SK-N-SH (cell line): ENCODE measurements around the gene FAT3. TPM values are rescaled to one million over a fixed set of nuclear protein-coding genes. Genes with fewer than 3 reads are reported as not detected.

Source experiments
- CTCF ChIA-PET: fragments of 300-600, 350-600 bp; formaldehyde crosslinking; extraction: SDS; loops from one replicate; lab custom pipeline; 2021; lab: Yijun Ruan, JAX
- POLR2A ChIA-PET: fragments of 350-600 bp; sonication (Branson Sonifier 250); formaldehyde crosslinking; extraction: SDS; loops from one replicate; lab custom pipeline; 2020; ENCODE audit warnings: antibody characterized with exemption, inconsistent platforms; lab: Yijun Ruan, JAX
- DNase-seq: peaks from one replicate; pipeline ENCODE4 v3.0.0; 2012
- H2AFZ ChIP-seq: fragments of 200-600 bp; sonication (generic); 2 replicates; pipeline ENCODE4 v1.8.1; 2016; ENCODE audit warnings: antibody characterized with exemption, mild to moderate bottlenecking, low read depth
- H3F3A ChIP-seq: fragments of 200-600 bp; sonication (generic); replicated peaks from 2 replicates; pipeline ENCODE3; 2016; ENCODE audit warnings: antibody characterized with exemption, mild to moderate bottlenecking; ENCODE audit not compliant: insufficient read depth
- H3K27ac ChIP-seq, 2 experiments: fragments of 200-500 bp in 1 of 2; fragments of 200-600 bp in 1 of 2; sonication (Bioruptor generic) in 1 of 2; sonication (generic), shearing (Covaris generic) in 1 of 2; 2 replicates each; pipeline versions ENCODE4 v1.5.1 to v1.6.1; 2014 to 2016; ENCODE audit warnings: low read depth in 2 of 2, inconsistent platforms in 1 of 2, low read length in 1 of 2, mild to moderate bottlenecking in 1 of 2, mixed read lengths in 1 of 2
- H3K27me3 ChIP-seq: fragments of 200-600 bp; sonication (generic), shearing (Covaris generic); 2 replicates; pipeline ENCODE4 v1.6.1; 2016; ENCODE audit warnings: mixed run types; ENCODE audit not compliant: insufficient read depth
- H3K36me3 ChIP-seq, 2 experiments: fragments of 200-500 bp in 1 of 2; fragments of 200-600 bp in 1 of 2; sonication (Bioruptor generic) in 1 of 2; sonication (generic) in 1 of 2; replicated peaks in 1 of 2; 2 replicates each; pipeline versions ENCODE3 to v1.5.1; 2014 to 2016; ENCODE audit warnings: low read length in 1 of 2, mild to moderate bottlenecking in 1 of 2; ENCODE audit not compliant: insufficient read depth in 2 of 2, control insufficient read depth in 1 of 2
- H3K4me1 ChIP-seq, 2 experiments: fragments of 200-500 bp in 1 of 2; fragments of 200-600 bp in 1 of 2; sonication (Bioruptor generic) in 1 of 2; sonication (generic), shearing (Covaris generic) in 1 of 2; 2 replicates each; pipeline versions ENCODE4 v1.5.1 to v1.6.1; 2014 to 2016; ENCODE audit warnings: low read depth in 1 of 2, low read length in 1 of 2, mixed run types in 1 of 2; ENCODE audit not compliant: insufficient read depth in 2 of 2, control insufficient read depth in 1 of 2
- H3K4me2 ChIP-seq: fragments of 200-600 bp; sonication (generic), shearing (Covaris generic); 2 replicates; pipeline ENCODE4 v1.6.1; 2017; ENCODE audit warnings: mixed run types
- H3K4me3 ChIP-seq, 2 experiments: fragments of 200-500 bp in 1 of 2; fragments of 200-600 bp in 1 of 2; sonication (Bioruptor generic) in 1 of 2; sonication (generic), shearing (Covaris generic) in 1 of 2; 2 replicates each; pipeline versions ENCODE4 v1.5.1 to v1.8.1; 2014 to 2016; ENCODE audit warnings: low read depth in 2 of 2, inconsistent platforms in 1 of 2, low read length in 1 of 2, mild to moderate bottlenecking in 1 of 2, mixed read lengths in 1 of 2, moderate library complexity in 1 of 2
- H3K79me2 ChIP-seq: fragments of 200-600 bp; sonication (generic); 2 replicates; pipeline ENCODE4 v1.8.1; 2017; ENCODE audit warnings: mild to moderate bottlenecking; ENCODE audit not compliant: insufficient read depth
- H3K9ac ChIP-seq: fragments of 200-600 bp; sonication (generic); 2 replicates; pipeline ENCODE4 v1.6.1; 2017; ENCODE audit warnings: mixed run types
- H3K9me2 ChIP-seq: fragments of 200-600 bp; sonication (generic); 2 replicates; pipeline ENCODE4 v1.6.1; 2017; ENCODE audit warnings: mixed run types
- H3K9me3 ChIP-seq: fragments of 200-600 bp; sonication (generic); 2 replicates; pipeline ENCODE4 v1.6.1; 2017; ENCODE audit warnings: mixed run types, mild to moderate bottlenecking, moderate library complexity
- H4K20me1 ChIP-seq: fragments of 200-600 bp; sonication (generic); 2 replicates; pipeline ENCODE4 v1.6.1; 2017; ENCODE audit warnings: mild to moderate bottlenecking, mixed run types; ENCODE audit not compliant: insufficient read depth
- EZH2phosphoT487 ChIP-seq: fragments of 200-600 bp; sonication (generic); IDR thresholded peaks from 2 replicates; pipeline ENCODE4 v1.6.1; 2017; ENCODE audit warnings: low read depth, mixed run types, mild to moderate bottlenecking, antibody characterized with exemption, moderate library complexity, borderline replicate concordance
- FOSL2 ChIP-seq: IDR thresholded peaks from 2 replicates; pipeline ENCODE4 v1.4.0; 2012; ENCODE audit warnings: low read depth, mild to moderate bottlenecking, moderate library complexity, borderline replicate concordance
- FOXJ3 ChIP-seq: sonication (generic); formaldehyde crosslinking; IDR thresholded peaks from 2 replicates; pipeline ENCODE4 v1.5.1; 2020; ENCODE audit warnings: mild to moderate bottlenecking, missing genetic modification reagents
- FOXM1 ChIP-seq: IDR thresholded peaks from 2 replicates; pipeline ENCODE4 v1.4.0; 2012; ENCODE audit warnings: low read depth, mild to moderate bottlenecking
- GATA2 ChIP-seq: sonication (generic); formaldehyde crosslinking; IDR thresholded peaks from 2 replicates; pipeline ENCODE4 v1.5.0; 2020; ENCODE audit warnings: mild to moderate bottlenecking, missing genetic modification reagents
- IRF3 ChIP-seq: fragments of 150-350 bp; IDR thresholded peaks from 2 replicates; pipeline ENCODE4 v1.6.1; 2016; ENCODE audit warnings: mild to moderate bottlenecking, low read depth, low read length
- MAX ChIP-seq: IDR thresholded peaks from 2 replicates; pipeline ENCODE4 v1.4.0; 2012; ENCODE audit warnings: low read depth
- NFIC ChIP-seq: IDR thresholded peaks from 2 replicates; pipeline ENCODE4 v1.4.0; 2012; ENCODE audit warnings: borderline replicate concordance
- NRF1 ChIP-seq: IDR thresholded peaks from 2 replicates; pipeline ENCODE4 v1.6.1; 2012; ENCODE audit warnings: low read depth, mild to moderate bottlenecking, low read length
- POLR2AphosphoS5 ChIP-seq: IDR thresholded peaks from 2 replicates; pipeline ENCODE4 v1.6.1; 2012; ENCODE audit warnings: low read depth, low read length
- RAD21 ChIP-seq: IDR thresholded peaks from 2 replicates; pipeline ENCODE4 v1.6.1; 2012; ENCODE audit warnings: mild to moderate bottlenecking, low read length
- RCOR1 ChIP-seq: fragments of 150-350 bp; IDR thresholded peaks from 2 replicates; pipeline ENCODE4 v1.6.1; 2017; ENCODE audit warnings: antibody characterized with exemption, low read length
- REST ChIP-seq: IDR thresholded peaks from 2 replicates; pipeline ENCODE4 v1.6.1; 2012; ENCODE audit warnings: mild to moderate bottlenecking, low read depth, low read length, moderate library complexity
- RFX5 ChIP-seq: IDR thresholded peaks from 2 replicates; pipeline ENCODE4 v1.6.1; 2012; ENCODE audit warnings: mild to moderate bottlenecking, improper control_type of control experiment, low read length
- SMC3 ChIP-seq: IDR thresholded peaks from 2 replicates; pipeline ENCODE4 v1.6.1; 2012; ENCODE audit warnings: low read depth, low read length, improper control_type of control experiment
- TAF1 ChIP-seq: IDR thresholded peaks from 2 replicates; pipeline ENCODE4 v1.6.1; 2012; ENCODE audit warnings: low read depth, mild to moderate bottlenecking, low read length, moderate library complexity, borderline replicate concordance
- TCF12 ChIP-seq: IDR thresholded peaks from 2 replicates; pipeline ENCODE4 v1.4.0; 2012
- TEAD4 ChIP-seq: IDR thresholded peaks from 2 replicates; pipeline ENCODE4 v1.4.0; 2012; ENCODE audit warnings: mild to moderate bottlenecking, borderline replicate concordance; ENCODE audit not compliant: insufficient read depth
- USF1 ChIP-seq: IDR thresholded peaks from 2 replicates; pipeline ENCODE4 v1.4.0; 2012; ENCODE audit warnings: low read depth, borderline replicate concordance
- WGBS: methylation state at CpG from one replicate; pipeline ENCODE4 v1.1.6; 2017; ENCODE audit warnings: low lambda C conversion rate; 5-methylcytosine and 5-hydroxymethylcytosine counted together
- polyA plus RNA-seq, 3 experiments: library from polyadenylated mRNA; depleted of rRNA; stranded (reverse); fragments of >200 nt; gene quantifications; 2 replicates each; pipeline ENCODE4 v1.2.3, GENCODE V29; 2012

FAT3 gene
- polyA plus RNA-seq, 1 of the 3 experiments (the other 2 are of a cell fraction) = 0.87 TPM

GRCh38 chr11:92236856-92237255 is 12.2 kb downstream of the FAT3 start:
- peaks cover 0 to 9% of the 10 kb centered on the region in 2 experiments; a peak in 2 of 4 replicates for H3K4me1 ChIP-seq
- POLR2A ChIA-PET = no interaction called here
- H4K20me1 ChIP-seq = no peaks in the 10 kb centered on the region
- TF ChIP-seq REST (no peak), IRF3 (no peak), EZH2phosphoT487 (no peak), USF1 (no peak), RAD21 (no peak), TCF12 (no peak), NFIC (no peak), FOXJ3 (CRISPR knock-in tag) (no peak), RCOR1 (no peak)
- 68% methylated on average over 1 of the region's 1 CpG for WGBS
- H3K9me3 ChIP-seq = no peaks in the 10 kb centered on the region
- no peaks in the 10 kb centered on the region for H3K36me3 ChIP-seq
- H2AFZ ChIP-seq = no peak overlapping the region
- peaks cover 28% of the 10 kb centered on the region for H3K79me2 ChIP-seq
- no peak for DNase-seq
- no peak overlapping the region for H3K9ac ChIP-seq
- no peaks in the 10 kb centered on the region for H3K27me3 ChIP-seq
- no peak overlapping the region for H3K4me2 ChIP-seq
- H3F3A ChIP-seq = no peaks in the 10 kb centered on the region
- no peak overlapping the region for H3K27ac ChIP-seq
- no peaks in the 10 kb centered on the region for H3K9me2 ChIP-seq
- H3K4me3 ChIP-seq = no peak overlapping the region
- CTCF ChIA-PET = no interaction called here

- Histone ChIP-seq H3F3A (no peaks in the 10 kb centered on the region), H2AFZ (no peak overlapping the region), H3K4me2 (no peak overlapping the region), H3K27me3 (no peaks in the 10 kb centered on the region), H3K9me2 (no peaks in the 10 kb centered on the region), H3K79me2 (no peaks in the 10 kb centered on the region), H3K27ac (no peak overlapping the region), H3K9me3 (no peaks in the 10 kb centered on the region), H3K4me1 (peaks cover 0 to 9% of the 10 kb centered on the region in 2 experiments; a peak in 2 of 4 replicates), H3K4me3 (no peak overlapping the region), H3K36me3 (no peaks in the 10 kb centered on the region), H3K9ac (no peak overlapping the region), H4K20me1 (no peaks in the 10 kb centered on the region)
- ChIA-PET POLR2A (no interaction called here), CTCF (no interaction called here)
- no peak for DNase-seq
- 47% methylated on average over 1 of the region's 1 CpG for WGBS
- TF ChIP-seq RFX5 (no peak), TEAD4 (no peak), NRF1 (no peak), RCOR1 (no peak), POLR2AphosphoS5 (no peak), GATA2 (no peak), FOSL2 (no peak), USF1 (no peak), IRF3 (no peak), SMC3 (no peak), FOXM1 (no peak), MAX (no peak), TAF1 (no peak)
These were observed 16.3 kb downstream of the FAT3 start for GRCh38 chr11:92240916-92241315.
